ENCODE results near the gene RBBP8NL.

RBBP8NL gene

DNA sequence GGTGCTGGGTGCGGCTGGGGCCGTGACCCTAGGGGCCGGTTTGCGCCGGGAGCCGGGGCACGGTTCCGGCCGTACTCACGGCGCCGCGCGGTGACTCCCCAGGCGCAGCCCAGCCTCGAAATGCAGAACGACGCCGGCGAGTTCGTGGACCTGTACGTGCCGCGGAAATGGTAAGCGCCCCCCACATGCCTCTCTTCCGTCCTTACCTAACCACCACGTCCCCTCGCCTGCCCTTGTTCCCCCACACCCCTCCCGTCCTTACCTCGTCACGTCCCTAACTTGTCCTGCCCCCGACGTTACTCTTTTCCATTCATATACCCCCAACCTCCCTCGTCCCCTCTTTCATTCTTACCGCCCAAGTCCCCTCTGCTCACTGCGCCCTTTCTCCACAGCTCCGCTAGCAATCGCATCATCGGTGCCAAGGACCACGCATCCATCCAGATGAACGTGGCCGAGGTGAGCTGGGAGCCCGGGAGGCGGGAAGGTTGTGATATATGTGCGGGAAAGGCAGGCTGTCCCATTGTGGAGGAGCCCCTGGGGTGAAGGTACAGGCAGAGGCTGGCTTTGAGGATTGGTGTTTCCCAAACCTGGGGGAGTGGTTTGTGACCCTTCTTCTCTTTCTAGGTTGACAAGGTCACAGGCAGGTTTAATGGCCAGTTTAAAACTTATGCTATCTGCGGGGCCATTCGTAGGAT is 40.0 kb downstream of the RBBP8NL start:
- Histone ChIP-seq H3K4me3 (ENCODE audit: insufficient read depth, low read length, poor library complexity, severe bottlenecking) (peak overlapping the region; percentile 100), H3K79me2 (ENCODE audit: insufficient read depth, low read length) (peaks cover 38% of the 10 kb centered on the region), H3K27ac (ENCODE audit: low read depth, low read length) (peak overlapping the region; percentile 68), H3K9me2 (replicated peaks; ENCODE audit: insufficient read depth, low read length) (no peaks in the 10 kb centered on the region), H2AFZ (ENCODE audit: low read depth, low read length, severe bottlenecking) (no peak overlapping the region), H3F3A (ENCODE audit: insufficient read depth) (peaks cover 28% of the 10 kb centered on the region), H4K20me1 (ENCODE audit: low read depth, low read length) (no peaks in the 10 kb centered on the region; the same call in 1 of the 2 replicates), H3K4me2 (ENCODE audit: low read depth, low read length, poor library complexity, severe bottlenecking) (peak overlapping the region; percentile 92), H3K9me3 (ENCODE audit: insufficient read depth, low read length) (no peaks in the 10 kb centered on the region), H3K9ac (ENCODE audit: low read length) (peak overlapping the region; percentile 99), H3K27me3 (ENCODE audit: low read length) (no peaks in the 10 kb centered on the region), H3K36me3 (ENCODE audit: low read length) (peaks cover 8% of the 10 kb centered on the region; the same call in 1 of the 2 replicates)
- TF ChIP-seq, protein P1, sequence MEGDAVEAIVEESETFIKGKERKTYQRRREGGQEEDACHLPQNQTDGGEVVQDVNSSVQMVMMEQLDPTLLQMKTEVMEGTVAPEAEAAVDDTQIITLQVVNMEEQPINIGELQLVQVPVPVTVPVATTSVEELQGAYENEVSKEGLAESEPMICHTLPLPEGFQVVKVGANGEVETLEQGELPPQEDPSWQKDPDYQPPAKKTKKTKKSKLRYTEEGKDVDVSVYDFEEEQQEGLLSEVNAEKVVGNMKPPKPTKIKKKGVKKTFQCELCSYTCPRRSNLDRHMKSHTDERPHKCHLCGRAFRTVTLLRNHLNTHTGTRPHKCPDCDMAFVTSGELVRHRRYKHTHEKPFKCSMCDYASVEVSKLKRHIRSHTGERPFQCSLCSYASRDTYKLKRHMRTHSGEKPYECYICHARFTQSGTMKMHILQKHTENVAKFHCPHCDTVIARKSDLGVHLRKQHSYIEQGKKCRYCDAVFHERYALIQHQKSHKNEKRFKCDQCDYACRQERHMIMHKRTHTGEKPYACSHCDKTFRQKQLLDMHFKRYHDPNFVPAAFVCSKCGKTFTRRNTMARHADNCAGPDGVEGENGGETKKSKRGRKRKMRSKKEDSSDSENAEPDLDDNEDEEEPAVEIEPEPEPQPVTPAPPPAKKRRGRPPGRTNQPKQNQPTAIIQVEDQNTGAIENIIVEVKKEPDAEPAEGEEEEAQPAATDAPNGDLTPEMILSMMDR (IDR thresholded peaks at IDR 0.05; ENCODE audit: insufficient read depth, low read length, poor library complexity, severe bottlenecking), result no peak
- TF ChIP-seq EZH2phosphoT487 (conservative IDR thresholded peaks at IDR 0.05; ENCODE audit: low read length), result no peak

DNA sequence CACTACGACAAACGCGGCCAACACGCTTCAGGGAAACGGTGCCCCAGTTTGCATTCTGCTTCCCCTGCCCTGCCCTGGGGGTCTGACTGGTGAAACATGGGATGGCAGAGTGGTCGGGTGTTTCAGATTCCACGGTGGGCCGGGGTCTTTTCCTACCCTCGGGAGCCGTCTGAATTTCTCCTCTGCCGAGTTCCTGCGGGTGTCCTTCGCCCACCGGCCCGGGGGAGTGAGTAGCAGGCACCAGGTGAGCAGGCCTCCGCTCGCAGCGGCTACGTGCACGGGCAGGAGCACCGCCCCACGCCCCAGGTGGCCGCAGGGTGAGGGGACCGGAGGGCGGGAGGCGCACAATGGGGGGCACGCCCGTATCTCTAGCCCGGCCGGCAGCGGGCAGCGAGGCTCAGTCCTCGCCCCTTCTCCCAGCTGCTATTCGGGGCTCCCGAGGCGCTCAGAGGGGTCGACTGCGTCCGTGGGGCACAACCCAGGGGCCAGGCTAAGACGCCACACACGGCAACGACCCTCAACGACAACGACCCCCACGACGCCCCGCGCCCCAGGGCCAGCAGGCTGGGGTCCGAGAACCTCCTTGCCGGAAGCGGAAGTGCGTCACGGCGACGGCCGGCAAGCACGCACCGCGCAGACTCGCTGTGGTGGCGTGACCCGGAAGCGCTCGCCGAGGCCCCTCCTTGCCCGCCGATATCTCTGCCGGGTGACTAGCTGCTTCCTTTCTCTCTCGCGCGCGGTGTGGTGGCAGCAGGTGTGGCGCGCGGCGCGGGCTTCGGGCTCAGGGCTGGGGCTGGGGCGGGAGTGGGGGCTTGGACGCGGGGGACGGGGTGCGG is 40.7 kb downstream of the RBBP8NL start, which contains the start of gene RPS21:
Gene RPS21 (plus strand): TSS at position 721 of the 836 bp plus-strand sequence. CDS start 236 bp downstream, outside the sequence.
- peak within 1 kb of the TSS; percentile 5 for H2AFZ ChIP-seq (ENCODE audit: low read depth, low read length, severe bottlenecking)
- peaks cover 38% of the 10 kb centered on the region for H3K79me2 ChIP-seq (ENCODE audit: insufficient read depth, low read length)
- no peaks in the 10 kb centered on the region for H3K27me3 ChIP-seq (ENCODE audit: low read length)
- no peaks in the 10 kb centered on the region for H3K9me2 ChIP-seq (replicated peaks; ENCODE audit: insufficient read depth, low read length)
- no peaks in the 10 kb centered on the region for H3K9me3 ChIP-seq (ENCODE audit: insufficient read depth, low read length)
- H3K36me3 ChIP-seq (ENCODE audit: low read length), result peaks cover 13% of the 10 kb centered on the region
- H4K20me1 ChIP-seq (ENCODE audit: low read depth, low read length), result no peaks in the 10 kb centered on the region; the same call in 1 of the 2 replicates
- TF ChIP-seq, protein P1 (IDR thresholded peaks at IDR 0.05; ENCODE audit: insufficient read depth, low read length, poor library complexity, severe bottlenecking), result no peak
- TF ChIP-seq EZH2phosphoT487 (conservative IDR thresholded peaks at IDR 0.05; ENCODE audit: low read length), result no peak
- peak within 1 kb of the TSS; percentile 99 for H3K9ac ChIP-seq (ENCODE audit: low read length)
- peak within 1 kb of the TSS; percentile 100 for H3K4me3 ChIP-seq (ENCODE audit: insufficient read depth, low read length, poor library complexity, severe bottlenecking)
- H3F3A ChIP-seq (ENCODE audit: insufficient read depth), result peaks cover 28% of the 10 kb centered on the region
- H3K27ac ChIP-seq (ENCODE audit: low read depth, low read length), result peak within 1 kb of the TSS; percentile 68
- H3K4me2 ChIP-seq (ENCODE audit: low read depth, low read length, poor library complexity, severe bottlenecking), result peak within 1 kb of the TSS; percentile 92

DNA sequence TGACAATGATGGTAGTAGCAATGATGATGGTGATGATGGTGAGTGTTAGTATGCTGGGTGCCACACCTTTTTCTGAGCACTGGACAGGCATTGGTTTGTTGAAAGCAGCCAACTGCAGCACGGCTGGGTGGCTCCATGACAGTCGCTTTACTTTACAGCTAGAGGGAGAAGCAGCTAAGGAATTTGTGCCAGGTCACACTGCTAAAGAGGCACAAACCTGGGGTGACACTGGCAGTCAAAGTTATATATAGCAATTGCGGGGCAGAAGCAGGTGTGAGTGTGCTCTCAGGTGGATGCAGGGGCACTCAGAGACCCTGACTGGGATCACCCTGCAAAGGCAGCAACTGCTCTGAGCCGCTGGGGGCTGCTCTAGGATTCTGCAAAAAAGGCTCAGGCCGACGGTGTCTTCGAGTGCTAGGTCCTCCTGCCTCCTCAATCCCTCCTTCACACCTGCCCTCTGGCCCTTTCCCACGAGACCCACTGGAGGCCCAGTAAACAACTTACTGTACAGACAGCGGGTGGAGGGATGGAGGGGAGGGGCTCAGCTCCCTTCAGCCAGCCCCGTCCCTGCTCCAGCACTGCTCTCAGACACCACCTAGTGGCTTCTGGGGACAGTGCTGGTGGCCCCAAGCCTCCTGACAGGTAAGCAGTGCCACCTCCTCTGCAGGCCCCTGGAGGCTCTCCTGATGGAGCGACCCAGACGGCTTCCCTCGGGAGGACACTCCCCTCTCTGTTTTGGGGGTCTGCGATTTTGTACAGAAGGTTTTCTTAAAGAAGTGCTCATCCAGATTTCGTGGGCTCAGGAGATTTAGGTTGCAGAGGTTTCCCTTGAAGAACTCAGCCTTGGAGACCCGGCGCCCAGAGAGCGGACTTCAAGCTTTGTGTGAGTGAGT is 44.8 kb downstream of the RBBP8NL start:
- no peak overlapping the region for H3K9ac ChIP-seq (ENCODE audit: low read length)
- no peak overlapping the region for H3K4me2 ChIP-seq (ENCODE audit: low read depth, low read length, poor library complexity, severe bottlenecking)
- H3K9me3 ChIP-seq (ENCODE audit: insufficient read depth, low read length), result no peaks in the 10 kb centered on the region
- no peaks in the 10 kb centered on the region for H4K20me1 ChIP-seq (ENCODE audit: low read depth, low read length)
- no peak overlapping the region for H2AFZ ChIP-seq (ENCODE audit: low read depth, low read length, severe bottlenecking)
- peaks cover 21% of the 10 kb centered on the region for H3K79me2 ChIP-seq (ENCODE audit: insufficient read depth, low read length)
- no peaks in the 10 kb centered on the region for H3K9me2 ChIP-seq (replicated peaks; ENCODE audit: insufficient read depth, low read length)
- H3K4me3 ChIP-seq (ENCODE audit: insufficient read depth, low read length, poor library complexity, severe bottlenecking), result no peak overlapping the region
- TF ChIP-seq, protein P1 (IDR thresholded peaks at IDR 0.05; ENCODE audit: insufficient read depth, low read length, poor library complexity, severe bottlenecking), result peak; percentile 74
- TF ChIP-seq EZH2phosphoT487 (conservative IDR thresholded peaks at IDR 0.05; ENCODE audit: low read length), result no peak
- 0 out of 2 replicates have a peak, but pooled peaks cover 3% of the 10 kb centered on the region for H3F3A ChIP-seq (ENCODE audit: insufficient read depth)
- no peaks in the 10 kb centered on the region for H3K27me3 ChIP-seq (ENCODE audit: low read length)
- H3K27ac ChIP-seq (ENCODE audit: low read depth, low read length), result no peak overlapping the region
- peaks cover 5% of the 10 kb centered on the region for H3K36me3 ChIP-seq (ENCODE audit: low read length)
